IMR-90 (cell line): ENCODE measurements around the gene OR2V2. TPM values are rescaled to one million over a fixed set of nuclear protein-coding genes. Genes with fewer than 3 reads are reported as not detected.

Experiments
- ATAC-seq: fragments of 200-7000 bp; cut with Tn5 transposase; 2 replicates; pipeline ENCODE4 v1.9.1; 2020; ENCODE audit warnings: low read depth, mild to moderate bottlenecking, moderate library complexity
- BruUV-seq: library from RNA; stranded (reverse); fragments of 400-500 nt; replicated peaks from 2 replicates; lab custom pipeline; 2021; lab: Mats Ljungman, UMichigan
- CTCF ChIA-PET: fragments of 300-600 bp; formaldehyde crosslinking; extraction: SDS; loops from one replicate; lab custom pipeline; 2021; ENCODE audit warnings: antibody characterized with exemption; lab: Yijun Ruan, JAX
- POLR2A ChIA-PET: fragments of 300-600 bp; sonication (Branson Sonifier 250); formaldehyde crosslinking; loops from one replicate; lab custom pipeline; 2022; ENCODE audit warnings: antibody characterized with exemption; ENCODE audit not compliant: unreplicated experiment; lab: Charles Lee
- DNase-seq: peaks from one replicate; pipeline ENCODE4 v3.0.0; 2013
- H2AFZ ChIP-seq: replicated peaks from 2 replicates; pipeline ENCODE3; 2013; ENCODE audit warnings: low read length, mild to moderate bottlenecking; ENCODE audit not compliant: poor library complexity
- H2AK5ac ChIP-seq: 2 replicates; pipeline ENCODE4 v1.6.1; 2013; ENCODE audit warnings: low read depth, low read length, inconsistent platforms
- H2AK9ac ChIP-seq: replicated peaks from 2 replicates; pipeline ENCODE3; 2013; ENCODE audit warnings: mild to moderate bottlenecking, low read depth, low read length, moderate library complexity; ENCODE audit not compliant: poor library complexity
- H2BK120ac ChIP-seq: 2 replicates; pipeline ENCODE4 v1.6.1; 2013; ENCODE audit warnings: low read depth, low read length, inconsistent platforms
- H2BK15ac ChIP-seq: 3 replicates; pipeline ENCODE4 v1.6.1; 2013; ENCODE audit warnings: low read depth, low read length, inconsistent platforms
- H2BK20ac ChIP-seq: 2 replicates; pipeline ENCODE4 v1.6.1; 2013; ENCODE audit warnings: low read depth, mild to moderate bottlenecking, inconsistent platforms, low read length, moderate library complexity
- H2BK5ac ChIP-seq: 2 replicates; pipeline ENCODE4 v1.6.1; 2013; ENCODE audit warnings: mild to moderate bottlenecking, low read depth, low read length, inconsistent platforms; ENCODE audit not compliant: poor library complexity, severe bottlenecking
- H3K14ac ChIP-seq: replicated peaks from 2 replicates; pipeline ENCODE4 v1.6.1; 2013; ENCODE audit warnings: low read depth, low read length, inconsistent platforms
- H3K18ac ChIP-seq: 2 replicates; pipeline ENCODE4 v1.6.1; 2013; ENCODE audit warnings: low read depth, low read length, control low read depth
- H3K23ac ChIP-seq: 2 replicates; pipeline ENCODE4 v1.6.1; 2013; ENCODE audit warnings: low read depth, low read length, inconsistent platforms
- H3K27ac ChIP-seq: 2 replicates; pipeline ENCODE4 v1.5.1; 2013; ENCODE audit warnings: mild to moderate bottlenecking, control low read depth, low read length; ENCODE audit not compliant: insufficient read depth
- H3K27me3 ChIP-seq: 2 replicates; pipeline ENCODE4 v1.6.1; 2013; ENCODE audit warnings: low read length; ENCODE audit not compliant: control insufficient read depth, insufficient read depth
- H3K36me3 ChIP-seq: 2 replicates; pipeline ENCODE4 v1.6.1; 2013; ENCODE audit warnings: low read length, mixed read lengths; ENCODE audit not compliant: control insufficient read depth, insufficient read depth
- H3K4ac ChIP-seq: 2 replicates; pipeline ENCODE4 v1.6.1; 2013; ENCODE audit warnings: low read depth, low read length, inconsistent platforms
- H3K4me1 ChIP-seq: 2 replicates; pipeline ENCODE4 v1.6.1; 2013; ENCODE audit warnings: low read length, mixed read lengths; ENCODE audit not compliant: control insufficient read depth, insufficient read depth
- H3K4me2 ChIP-seq: 2 replicates; pipeline ENCODE4 v1.6.1; 2013; ENCODE audit warnings: low read depth, mild to moderate bottlenecking, control low read depth, low read length, moderate library complexity
- H3K4me3 ChIP-seq: 2 replicates; pipeline ENCODE4 v1.5.1; 2013; ENCODE audit warnings: low read depth, mild to moderate bottlenecking, control low read depth, low read length, moderate library complexity; ENCODE audit not compliant: insufficient read depth
- H3K56ac ChIP-seq: 2 replicates; pipeline ENCODE4 v1.6.1; 2013; ENCODE audit warnings: low read length, inconsistent platforms; ENCODE audit not compliant: insufficient read depth; ENCODE audit errors: extremely low read depth
- H3K79me1 ChIP-seq, 2 experiments: 2 replicates each; pipeline ENCODE4 v1.6.1; 2013; ENCODE audit warnings: low read length in 2 of 2, inconsistent platforms in 1 of 2, low read depth in 1 of 2
- H3K9ac ChIP-seq: 2 replicates; pipeline ENCODE4 v1.6.1; 2013; ENCODE audit warnings: low read depth, low read length, control low read depth
- H3K9me1 ChIP-seq: 2 replicates; pipeline ENCODE4 v1.6.1; 2013; ENCODE audit warnings: low read length, inconsistent platforms; ENCODE audit not compliant: insufficient read depth
- H3K9me3 ChIP-seq: 2 replicates; pipeline ENCODE4 v1.6.1; 2013; ENCODE audit warnings: low read length; ENCODE audit not compliant: control insufficient read depth, insufficient read depth
- H4K20me1 ChIP-seq: 2 replicates; pipeline ENCODE4 v1.6.1; 2013; ENCODE audit warnings: low read length, inconsistent platforms; ENCODE audit not compliant: insufficient read depth
- H4K5ac ChIP-seq: 2 replicates; pipeline ENCODE4 v1.6.1; 2013; ENCODE audit warnings: mild to moderate bottlenecking, low read depth, low read length, control low read depth
- H4K8ac ChIP-seq, 2 experiments: 2 replicates each; pipeline ENCODE4 v1.6.1; 2013; ENCODE audit warnings: low read depth in 2 of 2, low read length in 2 of 2, control low read depth in 1 of 2, inconsistent platforms in 1 of 2
- H4K91ac ChIP-seq: 2 replicates; pipeline ENCODE4 v1.6.1; 2013; ENCODE audit warnings: low read depth, low read length, inconsistent platforms; ENCODE audit not compliant: insufficient read depth
- BHLHE40 ChIP-seq: fragments of 150-350 bp; IDR thresholded peaks from 2 replicates; pipeline ENCODE4 v1.6.1; 2016; ENCODE audit warnings: mild to moderate bottlenecking, low read depth, low read length
- CEBPB ChIP-seq: IDR thresholded peaks from 2 replicates; pipeline ENCODE4 v1.6.1; 2012; ENCODE audit warnings: low read depth, low read length, improper control_type of control experiment
- MAFK ChIP-seq: IDR thresholded peaks from 2 replicates; pipeline ENCODE4 v1.6.1; 2012; ENCODE audit warnings: low read depth, low read length, improper control_type of control experiment
- WGBS, 2 experiments: methylation state at CpG; one replicate each; pipeline versions ENCODE4 v1.1.5 to v1.1.7; 2013; ENCODE audit warnings: missing lambda C conversion rate in 2 of 2; ENCODE audit not compliant: insufficient read length in 1 of 2; ENCODE audit errors: extremely low coverage in 2 of 2; 5-methylcytosine and 5-hydroxymethylcytosine counted together
- dilution Hi-C: fragments of 300-500 bp; cut with HindIII; formaldehyde crosslinking; loops from one replicate; pipeline ENCODE4 v1.14.3; 2018; ENCODE audit warnings: low sequenced_read_pairs; ENCODE audit not compliant: unreplicated experiment
- in situ Hi-C: fragments of 300-500 bp; cut with MboI; formaldehyde crosslinking; loops from 3 replicates; pipeline ENCODE4 v1.14.3; 2019; ENCODE audit warnings: low sequenced_read_pairs, inconsistent platforms, mixed read lengths
- intact Hi-C: fragments of 100-400 bp; cut with micrococcal nuclease; formaldehyde crosslinking; loops from 2 replicates; pipeline ENCODE4 v1.10.0; 2022
- polyA plus RNA-seq, 3 experiments: library from polyadenylated mRNA; depleted of rRNA; stranded (reverse); fragments of >200 nt; gene quantifications; 2 replicates each; pipeline ENCODE4 v1.2.3, GENCODE V29; 2012; ENCODE audit warnings: low replicate concordance in 1 of 3
- total RNA-seq: library from RNA; depleted of rRNA; stranded (reverse); fragments of >200 nt; gene quantifications from 2 replicates; pipeline ENCODE4 v1.2.3, GENCODE V29; 2012

OR2V2 gene
- total and polyA plus RNA-seq, 2 of the 4 experiments (the other 2 are of a cell fraction): not detected

- CTCF ChIA-PET: interaction anchor here (0.6 kb wide), 1 partner anchor 1615 kb away, joined by 3 read pairs; no protein-coding TSS in a partner anchor
- Histone ChIP-seq H2BK120ac (no peak overlapping the region), H3K56ac (no peak overlapping the region), H2BK5ac (no peak overlapping the region), H4K8ac (no peak overlapping the region), H2AFZ (peak overlapping the region; percentile 85), H3K9me1 (peaks cover 3% of the 10 kb centered on the region), H4K5ac (no peak overlapping the region; the same call in 1 of the 2 replicates), H2BK20ac (no peak overlapping the region), H3K4me3 (peak overlapping the region; percentile 12; the same call in 1 of the 2 replicates), H2BK15ac (no peak overlapping the region), H3K27me3 (no peaks in the 10 kb centered on the region), H3K4me2 (peak overlapping the region; percentile 56; the same call in 1 of the 2 replicates), H3K27ac (no peak overlapping the region), H3K18ac (no peak overlapping the region), H3K79me1 (no peaks in the 10 kb centered on the region), H3K9ac (no peak overlapping the region), H3K23ac (no peak overlapping the region), H3K14ac (no peak overlapping the region; the same call in 1 of the 2 replicates), H4K91ac (no peak overlapping the region), H4K20me1 (no peaks in the 10 kb centered on the region), H3K9me3 (no peaks in the 10 kb centered on the region), H2AK9ac (peak overlapping the region; percentile 42), H2AK5ac (no peak overlapping the region), H3K4me1 (peaks cover 4% of the 10 kb centered on the region), H3K36me3 (no peaks in the 10 kb centered on the region), H3K4ac (no peak overlapping the region)
- in situ Hi-C loops (no loop called here), dilution Hi-C loops (no loop called here), intact Hi-C loops (no loop called here)
- ATAC-seq: peak; percentile 2
- BruUV-seq: no TSS peak
- TF ChIP-seq BHLHE40: no peak
- TF ChIP-seq MAFK: no peak
- TF ChIP-seq CEBPB: 0 out of 2 replicates have a peak, but pooled peaks have one; percentile 0
- POLR2A ChIA-PET: no interaction called here
- DNase-seq: no peak
- WGBS, 2 experiments: 33% methylated on average over 10 of the region's 16 CpGs; no CpG with 5 or more reads in 1 of the 2 experiments
Observed at GRCh38 chr5:181163487-181164075, 16.2 kb downstream of the OR2V2 start.
